ENCODE results near the gene CSMD2. TPM values are rescaled to one million over a fixed set of nuclear protein-coding genes. Genes with fewer than 3 reads are reported as not detected.
A peak's percentile ranks its signal among the peaks of the same experiment; 100 is the strongest.

The CSMD2 gene
- total RNA-seq, 1 experiment from 2014 or later, result 0.22 TPM

DNA sequence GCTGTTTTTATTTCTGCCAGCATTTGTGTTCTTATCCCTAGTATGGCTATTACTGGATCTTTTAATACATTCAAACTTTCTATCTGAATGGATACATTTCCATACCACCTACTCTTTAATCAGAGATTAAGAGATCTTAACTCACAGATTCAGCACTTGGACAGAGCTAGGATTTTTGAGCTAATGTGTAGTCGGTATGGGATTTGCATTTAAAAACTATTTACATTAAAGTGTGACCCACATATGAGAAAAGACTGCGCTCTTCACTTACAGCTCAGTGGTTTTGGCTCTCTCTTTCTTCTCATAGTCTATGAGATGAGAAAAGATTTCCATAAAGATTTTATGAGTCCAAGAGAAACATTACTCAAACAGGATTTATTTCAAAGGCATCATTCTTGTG is 284.7 kb downstream of the CSMD2 start:
- ATAC-seq (no peak), DNase-seq (ENCODE audit: low read depth, low spot score) (no peak)
- Histone ChIP-seq H3K9me3 (ENCODE audit: control insufficient read depth in 1 of 2, insufficient read depth in 1 of 2, low read depth in 1 of 2, low read length in 2 of 2) (no peaks in the 10 kb centered on the region), H3K4me2 (ENCODE audit: low read length) (no peak overlapping the region), H2AFZ (ENCODE audit: low read depth, low read length, poor library complexity, severe bottlenecking) (no peak overlapping the region), H3K9ac (ENCODE audit: low read length) (no peak overlapping the region), H3K27ac (ENCODE audit: low read depth, low read length) (no peak overlapping the region), H3K4me3 (replicated peaks in 1 of 2; ENCODE audit: low read depth in 1 of 2, low read length in 2 of 2) (no peak overlapping the region), H3K36me3 (ENCODE audit: control insufficient read depth in 1 of 2, insufficient read depth in 2 of 2, low read length in 2 of 2) (no peaks in the 10 kb centered on the region), H3K79me2 (ENCODE audit: insufficient read depth, low read length) (no peaks in the 10 kb centered on the region), H3K27me3 (ENCODE audit: insufficient read depth, low read length) (peaks cover 53% of the 10 kb centered on the region; the same call in 1 of the 2 replicates), H3K4me1 (ENCODE audit: control insufficient read depth in 1 of 2, insufficient read depth in 2 of 2, low read length in 2 of 2) (no peaks in the 10 kb centered on the region), H3K9me2 (ENCODE audit: insufficient read depth) (no peaks in the 10 kb centered on the region), H4K20me1 (ENCODE audit: insufficient read depth) (no peaks in the 10 kb centered on the region)
- no TSS peak for BruUV-seq (replicated peaks)
- POLR2A ChIA-PET, result no interaction called here
- TF ChIP-seq, protein P1, sequence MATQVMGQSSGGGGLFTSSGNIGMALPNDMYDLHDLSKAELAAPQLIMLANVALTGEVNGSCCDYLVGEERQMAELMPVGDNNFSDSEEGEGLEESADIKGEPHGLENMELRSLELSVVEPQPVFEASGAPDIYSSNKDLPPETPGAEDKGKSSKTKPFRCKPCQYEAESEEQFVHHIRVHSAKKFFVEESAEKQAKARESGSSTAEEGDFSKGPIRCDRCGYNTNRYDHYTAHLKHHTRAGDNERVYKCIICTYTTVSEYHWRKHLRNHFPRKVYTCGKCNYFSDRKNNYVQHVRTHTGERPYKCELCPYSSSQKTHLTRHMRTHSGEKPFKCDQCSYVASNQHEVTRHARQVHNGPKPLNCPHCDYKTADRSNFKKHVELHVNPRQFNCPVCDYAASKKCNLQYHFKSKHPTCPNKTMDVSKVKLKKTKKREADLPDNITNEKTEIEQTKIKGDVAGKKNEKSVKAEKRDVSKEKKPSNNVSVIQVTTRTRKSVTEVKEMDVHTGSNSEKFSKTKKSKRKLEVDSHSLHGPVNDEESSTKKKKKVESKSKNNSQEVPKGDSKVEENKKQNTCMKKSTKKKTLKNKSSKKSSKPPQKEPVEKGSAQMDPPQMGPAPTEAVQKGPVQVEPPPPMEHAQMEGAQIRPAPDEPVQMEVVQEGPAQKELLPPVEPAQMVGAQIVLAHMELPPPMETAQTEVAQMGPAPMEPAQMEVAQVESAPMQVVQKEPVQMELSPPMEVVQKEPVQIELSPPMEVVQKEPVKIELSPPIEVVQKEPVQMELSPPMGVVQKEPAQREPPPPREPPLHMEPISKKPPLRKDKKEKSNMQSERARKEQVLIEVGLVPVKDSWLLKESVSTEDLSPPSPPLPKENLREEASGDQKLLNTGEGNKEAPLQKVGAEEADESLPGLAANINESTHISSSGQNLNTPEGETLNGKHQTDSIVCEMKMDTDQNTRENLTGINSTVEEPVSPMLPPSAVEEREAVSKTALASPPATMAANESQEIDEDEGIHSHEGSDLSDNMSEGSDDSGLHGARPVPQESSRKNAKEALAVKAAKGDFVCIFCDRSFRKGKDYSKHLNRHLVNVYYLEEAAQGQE (IDR thresholded peaks at IDR 0.05; ENCODE audit: low read depth), result peak; percentile 21; the same call in 1 of the 2 replicates
- no peak for TF ChIP-seq TCF7L2 (IDR thresholded peaks at IDR 0.05; ENCODE audit: borderline replicate concordance, extremely low read depth, insufficient read depth, insufficient read length)
- RAD21 ChIA-PET (ENCODE audit: low non-redundant PET in 1 of 2, low total read pairs in 2 of 2, uncharacterized antibody in 2 of 2, unreplicated experiment in 2 of 2), result no interaction called here
- intact Hi-C loops (cut with micrococcal nuclease), result no loop called here
- CTCF ChIA-PET, result no interaction called here

DNA sequence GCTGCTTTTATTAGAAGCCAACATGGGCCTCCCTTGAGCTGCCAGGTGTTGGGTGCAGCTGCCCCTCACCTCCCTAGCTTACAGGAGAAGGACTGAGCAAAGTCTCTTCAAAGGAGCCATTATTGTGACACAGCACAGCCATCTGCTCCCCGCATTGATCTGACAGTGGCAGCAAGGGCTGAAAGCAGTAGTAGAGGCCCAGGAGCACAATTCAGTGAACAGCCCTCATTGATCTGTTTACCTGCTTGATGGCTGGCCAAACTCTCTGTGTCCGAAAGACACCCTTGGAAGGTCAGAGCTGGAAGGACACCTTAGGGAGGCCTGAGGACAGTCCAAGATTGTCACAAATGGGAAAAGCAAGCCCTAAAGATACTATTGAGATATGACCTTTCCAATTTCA is 286.6 kb downstream of the CSMD2 start:
- Histone ChIP-seq H3K4me2 (ENCODE audit: low read length) (no peak overlapping the region), H3K9me3 (ENCODE audit: control insufficient read depth in 1 of 2, insufficient read depth in 1 of 2, low read depth in 1 of 2, low read length in 2 of 2) (no peaks in the 10 kb centered on the region; a peak in 1 of 4 replicates), H3K9ac (ENCODE audit: low read length) (no peak overlapping the region), H3K4me3 (replicated peaks in 1 of 2; ENCODE audit: low read depth in 1 of 2, low read length in 2 of 2) (no peak overlapping the region), H2AFZ (ENCODE audit: low read depth, low read length, poor library complexity, severe bottlenecking) (no peak overlapping the region), H3K4me1 (ENCODE audit: control insufficient read depth in 1 of 2, insufficient read depth in 2 of 2, low read length in 2 of 2) (no peaks in the 10 kb centered on the region), H3K9me2 (ENCODE audit: insufficient read depth) (no peaks in the 10 kb centered on the region), H3K27me3 (ENCODE audit: insufficient read depth, low read length) (peaks cover 45% of the 10 kb centered on the region; the same call in 1 of the 2 replicates), H3K36me3 (ENCODE audit: control insufficient read depth in 1 of 2, insufficient read depth in 2 of 2, low read length in 2 of 2) (no peaks in the 10 kb centered on the region), H3K27ac (ENCODE audit: low read depth, low read length) (no peak overlapping the region), H3K79me2 (ENCODE audit: insufficient read depth, low read length) (no peaks in the 10 kb centered on the region), H4K20me1 (ENCODE audit: insufficient read depth) (no peaks in the 10 kb centered on the region)
- ChIA-PET RAD21 (ENCODE audit: low non-redundant PET in 1 of 2, low total read pairs in 2 of 2, uncharacterized antibody in 2 of 2, unreplicated experiment in 2 of 2) (no interaction called here), POLR2A (no interaction called here), CTCF (no interaction called here)
- intact Hi-C loops (cut with micrococcal nuclease), result no loop called here
- BruUV-seq (replicated peaks), result no TSS peak
- TF ChIP-seq, protein P2, sequence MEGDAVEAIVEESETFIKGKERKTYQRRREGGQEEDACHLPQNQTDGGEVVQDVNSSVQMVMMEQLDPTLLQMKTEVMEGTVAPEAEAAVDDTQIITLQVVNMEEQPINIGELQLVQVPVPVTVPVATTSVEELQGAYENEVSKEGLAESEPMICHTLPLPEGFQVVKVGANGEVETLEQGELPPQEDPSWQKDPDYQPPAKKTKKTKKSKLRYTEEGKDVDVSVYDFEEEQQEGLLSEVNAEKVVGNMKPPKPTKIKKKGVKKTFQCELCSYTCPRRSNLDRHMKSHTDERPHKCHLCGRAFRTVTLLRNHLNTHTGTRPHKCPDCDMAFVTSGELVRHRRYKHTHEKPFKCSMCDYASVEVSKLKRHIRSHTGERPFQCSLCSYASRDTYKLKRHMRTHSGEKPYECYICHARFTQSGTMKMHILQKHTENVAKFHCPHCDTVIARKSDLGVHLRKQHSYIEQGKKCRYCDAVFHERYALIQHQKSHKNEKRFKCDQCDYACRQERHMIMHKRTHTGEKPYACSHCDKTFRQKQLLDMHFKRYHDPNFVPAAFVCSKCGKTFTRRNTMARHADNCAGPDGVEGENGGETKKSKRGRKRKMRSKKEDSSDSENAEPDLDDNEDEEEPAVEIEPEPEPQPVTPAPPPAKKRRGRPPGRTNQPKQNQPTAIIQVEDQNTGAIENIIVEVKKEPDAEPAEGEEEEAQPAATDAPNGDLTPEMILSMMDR (IDR thresholded peaks at IDR 0.05 in 2 of 3, conservative IDR thresholded peaks at IDR 0.05 in 1 of 3; ENCODE audit: borderline replicate concordance in 1 of 3, insufficient read depth in 1 of 3, low read depth in 2 of 3, low read length in 2 of 3), result no peak
- no peak for TF ChIP-seq EZH2phosphoT487 (IDR thresholded peaks at IDR 0.05; ENCODE audit: borderline replicate concordance)
- TF ChIP-seq SRF (IDR thresholded peaks at IDR 0.05; ENCODE audit: low read depth), result no peak
- TF ChIP-seq POLR2AphosphoS5 (IDR thresholded peaks at IDR 0.05; ENCODE audit: low read depth, low read length), result no peak
- no peak for TF ChIP-seq YY1 (IDR thresholded peaks at IDR 0.05; ENCODE audit: extremely low read depth, insufficient replicate concordance, low read depth, low read length)
- DNase-seq (ENCODE audit: low read depth, low spot score) (no peak), ATAC-seq (no peak)
